ENCODE measurements around the gene TMEM52. TPM values are rescaled to one million over a fixed set of nuclear protein-coding genes. Genes with fewer than 3 reads are reported as not detected.

TMEM52 gene
- total and polyA plus RNA-seq, 2 of the 13 experiments (the other 11 are each of a cell fraction or from before 2014, with no cell fraction given) = 13.2 to 18.7 TPM

DNA sequence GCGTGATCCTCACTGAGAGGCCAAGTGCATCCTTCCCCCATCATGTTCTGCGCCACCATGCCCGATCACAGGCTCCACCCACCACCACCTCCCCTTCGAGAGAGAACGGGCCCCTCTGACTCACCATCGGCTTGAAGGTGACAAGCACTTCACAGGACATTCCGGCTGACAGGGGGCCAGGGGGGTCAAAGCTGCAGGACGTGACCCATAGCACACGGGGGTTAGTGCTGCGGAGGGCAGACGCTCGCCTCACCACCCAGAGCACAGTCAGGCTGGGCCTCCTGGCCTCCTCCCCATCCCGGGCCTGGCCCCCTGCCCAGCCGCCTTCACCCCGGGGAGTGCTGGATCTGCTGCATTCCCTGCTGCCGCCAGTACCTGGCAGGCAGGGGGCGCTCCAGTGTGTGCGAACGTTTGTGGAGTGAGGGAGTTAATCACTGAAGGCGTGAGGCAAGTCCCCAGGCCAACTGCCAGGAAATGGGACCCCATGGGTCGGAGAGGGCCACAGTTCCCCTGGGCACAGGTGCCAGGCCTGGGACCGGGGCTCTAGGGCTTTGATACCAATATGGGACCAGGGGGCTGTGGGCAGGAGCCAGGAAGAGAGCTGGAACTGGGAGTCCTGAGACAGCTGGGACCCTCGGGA is 40.9 kb upstream of the TMEM52 start (continued):
- 0 out of 2 replicates have a peak, but pooled peaks have one; percentile 33 for TF ChIP-seq RFXAP (CRISPR knock-in tag; IDR thresholded peaks at IDR 0.05; ENCODE audit: borderline replicate concordance)
- TF ChIP-seq TCF12 (IDR thresholded peaks at IDR 0.05) = no peak
- 0 out of 2 replicates have a peak, but pooled peaks have one; percentile 58 for TF ChIP-seq TCF12 (CRISPR knock-in tag; IDR thresholded peaks at IDR 0.05)
- no peak for TF ChIP-seq TAF1 (CRISPR knock-in tag; IDR thresholded peaks at IDR 0.05)
- TF ChIP-seq ADNP (CRISPR knock-in tag; IDR thresholded peaks at IDR 0.05) = peak; percentile 69; the same call in 1 of the 2 replicates
- TF ChIP-seq ZNF232 (CRISPR knock-in tag; IDR thresholded peaks at IDR 0.05; ENCODE audit: borderline replicate concordance) = no peak
- TF ChIP-seq MATR3 (CRISPR knock-in tag; IDR thresholded peaks at IDR 0.05) = no peak
- 0 out of 2 replicates have a peak, but pooled peaks have one; percentile 9 for TF ChIP-seq HMG20B (CRISPR knock-in tag; conservative IDR thresholded peaks at IDR 0.05)
- TF ChIP-seq CREB1 (IDR thresholded peaks at IDR 0.05) = peak; percentile 69
- TF ChIP-seq CREB1 (CRISPR knock-in tag; IDR thresholded peaks at IDR 0.05) = peak; percentile 68; the same call in 1 of the 2 replicates
- no peak for TF ChIP-seq SRF (IDR thresholded peaks at IDR 0.05; ENCODE audit: low read depth, low read length)
- TF ChIP-seq SP1 (IDR thresholded peaks at IDR 0.05) = no peak
- TF ChIP-seq SP1 (CRISPR knock-in tag; IDR thresholded peaks at IDR 0.05) = peak; percentile 50; the same call in 1 of the 2 replicates
- 0 out of 2 replicates have a peak, but pooled peaks have one; percentile 25 for TF ChIP-seq ZSCAN31 (CRISPR knock-in tag; IDR thresholded peaks at IDR 0.05; ENCODE audit: low read depth)
- TF ChIP-seq ZNF547 (CRISPR knock-in tag; IDR thresholded peaks at IDR 0.05) = peak; percentile 64
- peak in 1 of 2 experiments; percentile 62; a peak in 1 of 4 replicates for TF ChIP-seq EP300 (IDR thresholded peaks at IDR 0.05; ENCODE audit: low read depth in 2 of 2, low read length in 2 of 2)
- TF ChIP-seq EP300 (CRISPR knock-in tag; IDR thresholded peaks at IDR 0.05; ENCODE audit: borderline replicate concordance) = no peak; the same call in 1 of the 2 replicates
- no peak for TF ChIP-seq BATF2 (CRISPR knock-in tag; IDR thresholded peaks at IDR 0.05)
- TF ChIP-seq ZNF335 (CRISPR knock-in tag; IDR thresholded peaks at IDR 0.05) = no peak
- peak; percentile 16; the same call in 1 of the 2 replicates for TF ChIP-seq ZNF460 (CRISPR knock-in tag; IDR thresholded peaks at IDR 0.05; ENCODE audit: borderline replicate concordance)
- TF ChIP-seq SETDB1 (CRISPR knock-in tag; IDR thresholded peaks at IDR 0.05; ENCODE audit: borderline replicate concordance) = no peak
- peak; percentile 66 for TF ChIP-seq ZBTB33 (CRISPR knock-in tag; IDR thresholded peaks at IDR 0.05)
- peak; percentile 69; the same call in 1 of the 2 replicates for TF ChIP-seq ZNF792 (CRISPR knock-in tag; IDR thresholded peaks at IDR 0.05)
- TF ChIP-seq, protein P1, sequence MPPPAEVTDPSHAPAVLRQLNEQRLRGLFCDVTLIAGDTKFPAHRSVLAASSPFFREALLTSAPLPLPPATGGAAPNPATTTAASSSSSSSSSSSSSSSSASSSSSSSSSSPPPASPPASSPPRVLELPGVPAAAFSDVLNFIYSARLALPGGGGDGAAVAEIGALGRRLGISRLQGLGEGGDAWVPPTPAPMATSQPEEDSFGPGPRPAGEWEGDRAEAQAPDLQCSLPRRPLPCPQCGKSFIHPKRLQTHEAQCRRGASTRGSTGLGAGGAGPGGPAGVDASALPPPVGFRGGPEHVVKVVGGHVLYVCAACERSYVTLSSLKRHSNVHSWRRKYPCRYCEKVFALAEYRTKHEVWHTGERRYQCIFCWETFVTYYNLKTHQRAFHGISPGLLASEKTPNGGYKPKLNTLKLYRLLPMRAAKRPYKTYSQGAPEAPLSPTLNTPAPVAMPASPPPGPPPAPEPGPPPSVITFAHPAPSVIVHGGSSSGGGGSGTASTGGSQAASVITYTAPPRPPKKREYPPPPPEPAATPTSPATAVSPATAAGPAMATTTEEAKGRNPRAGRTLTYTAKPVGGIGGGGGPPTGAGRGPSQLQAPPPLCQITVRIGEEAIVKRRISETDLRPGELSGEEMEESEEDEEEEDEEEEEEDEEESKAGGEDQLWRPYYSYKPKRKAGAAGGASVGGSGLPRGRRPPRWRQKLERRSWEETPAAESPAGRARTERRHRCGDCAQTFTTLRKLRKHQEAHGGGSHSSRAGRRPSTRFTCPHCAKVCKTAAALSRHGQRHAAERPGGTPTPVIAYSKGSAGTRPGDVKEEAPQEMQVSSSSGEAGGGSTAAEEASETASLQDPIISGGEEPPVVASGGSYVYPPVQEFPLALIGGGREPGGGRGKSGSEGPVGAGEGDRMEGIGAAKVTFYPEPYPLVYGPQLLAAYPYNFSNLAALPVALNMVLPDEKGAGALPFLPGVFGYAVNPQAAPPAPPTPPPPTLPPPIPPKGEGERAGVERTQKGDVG (CRISPR knock-in tag; IDR thresholded peaks at IDR 0.05; ENCODE audit: borderline replicate concordance) = peak; percentile 80; the same call in 1 of the 2 replicates
- 0 out of 2 replicates have a peak, but pooled peaks have one; percentile 24 for TF ChIP-seq PPARG (CRISPR knock-in tag; conservative IDR thresholded peaks at IDR 0.05)
